Measurements from ENCODE around the gene CEP72. TPM values are rescaled to one million over a fixed set of nuclear protein-coding genes. Genes with fewer than 3 reads are reported as not detected.
"Not testable (repeated sequence)": the region's sequence is repeated elsewhere in the genome, so short reads cannot be mapped to it uniquely, and the experiment has no call there.

Gene CEP72
- polyA plus RNA-seq, 1 donor (not counting 4 experiments of a cell fraction or from before 2014, with no cell fraction given) = 4.5 TPM

- Histone ChIP-seq H3K9me1 (ENCODE audit: control insufficient read depth, extremely low read depth, insufficient read depth, low read length) (no peaks in the 10 kb centered on the region), H3K79me2 (ENCODE audit: control insufficient read depth, insufficient read depth, low read length) (no peaks in the 10 kb centered on the region), H3K27me3 (ENCODE audit: control insufficient read depth, extremely low read depth, insufficient read depth, low read length) (peaks cover 10% of the 10 kb centered on the region), H3K27ac (ENCODE audit: control insufficient read depth, insufficient read depth, low read length) (no peak overlapping the region), H3K9me3 (ENCODE audit: control insufficient read depth, low read depth, low read length) (peaks cover 1% of the 10 kb centered on the region), H4K20me1 (ENCODE audit: control insufficient read depth, extremely low read depth, insufficient read depth, low read length) (no peaks in the 10 kb centered on the region), H3K4me1 (ENCODE audit: control insufficient read depth, extremely low read depth, insufficient read depth, low read length) (no peaks in the 10 kb centered on the region), H3K4me2 (ENCODE audit: control insufficient read depth, extremely low read depth, insufficient read depth, low read depth, low read length) (no peak overlapping the region), H2AFZ (ENCODE audit: control insufficient read depth, low read length) (no peak overlapping the region), H3K4me3 (ENCODE audit: control insufficient read depth in 2 of 3, extremely low read depth in 1 of 3, insufficient read depth in 2 of 3, low read depth in 1 of 3, low read length in 3 of 3) (no peak overlapping the region), H3K36me3 (ENCODE audit: control insufficient read depth in 2 of 2, extremely low read depth in 1 of 2, insufficient read depth in 2 of 2, low read length in 2 of 2) (no peaks in the 10 kb centered on the region), H3K9ac (ENCODE audit: control insufficient read depth, extremely low read depth, insufficient read depth, low read length) (no peak overlapping the region)
- FAIRE-seq (no peak), DNase-seq (ENCODE audit: low read depth, low spot score) (no peak)
- TF ChIP-seq CTCF (optimal IDR thresholded peaks at IDR 0.05 in 1 of 3, IDR thresholded peaks at IDR 0.05 in 1 of 3, conservative IDR thresholded peaks at IDR 0.05 in 1 of 3; ENCODE audit: extremely low read depth in 1 of 3, insufficient read depth in 2 of 3, low read length in 3 of 3) (no peak), EZH2 (IDR thresholded peaks at IDR 0.05; ENCODE audit: low read length) (no peak)
- dilution Hi-C loops (cut with MboI; ENCODE audit: extremely low pct_ligation_motif_present, low sequenced_read_pairs) = no loop called here
Measured at GRCh38 chr5:574906-575305, 37.2 kb upstream of the CEP72 start.

- dilution Hi-C loops (cut with MboI; ENCODE audit: extremely low pct_ligation_motif_present, low sequenced_read_pairs) = no loop called here
- Histone ChIP-seq H3K79me2 (ENCODE audit: control insufficient read depth, insufficient read depth, low read length) (no peaks in the 10 kb centered on the region), H3K4me1 (ENCODE audit: control insufficient read depth, extremely low read depth, insufficient read depth, low read length) (no peaks in the 10 kb centered on the region), H3K4me3 (ENCODE audit: control insufficient read depth in 2 of 3, extremely low read depth in 1 of 3, insufficient read depth in 2 of 3, low read depth in 1 of 3, low read length in 3 of 3) (no peak overlapping the region), H4K20me1 (ENCODE audit: control insufficient read depth, extremely low read depth, insufficient read depth, low read length) (no peaks in the 10 kb centered on the region), H3K9me3 (ENCODE audit: control insufficient read depth, low read depth, low read length) (peaks cover 1% of the 10 kb centered on the region), H3K27me3 (ENCODE audit: control insufficient read depth, extremely low read depth, insufficient read depth, low read length) (peaks cover 12% of the 10 kb centered on the region), H3K36me3 (ENCODE audit: control insufficient read depth in 2 of 2, extremely low read depth in 1 of 2, insufficient read depth in 2 of 2, low read length in 2 of 2) (no peaks in the 10 kb centered on the region), H3K27ac (ENCODE audit: control insufficient read depth, insufficient read depth, low read length) (no peak overlapping the region), H3K4me2 (ENCODE audit: control insufficient read depth, extremely low read depth, insufficient read depth, low read depth, low read length) (no peak overlapping the region), H3K9me1 (ENCODE audit: control insufficient read depth, extremely low read depth, insufficient read depth, low read length) (no peaks in the 10 kb centered on the region), H3K9ac (ENCODE audit: control insufficient read depth, extremely low read depth, insufficient read depth, low read length) (no peak overlapping the region), H2AFZ (ENCODE audit: control insufficient read depth, low read length) (no peak overlapping the region)
- no peak for FAIRE-seq
- DNase-seq (ENCODE audit: low read depth, low spot score) = no peak
- TF ChIP-seq CTCF (optimal IDR thresholded peaks at IDR 0.05 in 1 of 3, IDR thresholded peaks at IDR 0.05 in 1 of 3, conservative IDR thresholded peaks at IDR 0.05 in 1 of 3; ENCODE audit: extremely low read depth in 1 of 3, insufficient read depth in 2 of 3, low read length in 3 of 3) (no peak), EZH2 (IDR thresholded peaks at IDR 0.05; ENCODE audit: low read length) (no peak)
Measured at GRCh38 chr5:575636-576035, 36.5 kb upstream of the CEP72 start.

GRCh38 chr5:577214-577613, 34.9 kb upstream of the CEP72 start:
- not testable (repeated sequence) for FAIRE-seq; H3K79me2 ChIP-seq (ENCODE audit: control insufficient read depth, insufficient read depth, low read length)

More at GRCh38 chr5:577214-577613, 34.9 kb upstream of the CEP72 start:
- DNase-seq (ENCODE audit: low read depth, low spot score); H3K9ac ChIP-seq (ENCODE audit: control insufficient read depth, extremely low read depth, insufficient read depth, low read length); H4K20me1 ChIP-seq (ENCODE audit: control insufficient read depth, extremely low read depth, insufficient read depth, low read length); H3K9me1 ChIP-seq (ENCODE audit: control insufficient read depth, extremely low read depth, insufficient read depth, low read length); H2AFZ ChIP-seq (ENCODE audit: control insufficient read depth, low read length); H3K36me3 ChIP-seq (ENCODE audit: control insufficient read depth in 2 of 2, extremely low read depth in 1 of 2, insufficient read depth in 2 of 2, low read length in 2 of 2); H3K4me3 ChIP-seq (ENCODE audit: control insufficient read depth in 2 of 3, extremely low read depth in 1 of 3, insufficient read depth in 2 of 3, low read depth in 1 of 3, low read length in 3 of 3); H3K4me2 ChIP-seq (ENCODE audit: control insufficient read depth, extremely low read depth, insufficient read depth, low read depth, low read length); H3K4me1 ChIP-seq (ENCODE audit: control insufficient read depth, extremely low read depth, insufficient read depth, low read length); H3K27ac ChIP-seq (ENCODE audit: control insufficient read depth, insufficient read depth, low read length); H3K9me3 ChIP-seq (ENCODE audit: control insufficient read depth, low read depth, low read length); dilution Hi-C loops (cut with MboI; ENCODE audit: extremely low pct_ligation_motif_present, low sequenced_read_pairs): not testable (repeated sequence)
- H3K27me3 ChIP-seq (ENCODE audit: control insufficient read depth, extremely low read depth, insufficient read depth, low read length) = peaks cover 12% of the 10 kb centered on the region

Data from keratinocyte (primary cell).